PC-3 (cell line): Measurements from ENCODE around the gene SLC38A2. TPM values are rescaled to one million over a fixed set of nuclear protein-coding genes. Genes with fewer than 3 reads are reported as not detected.

Experiments used
- ATAC-seq: fragments of 200-7000 bp; cut with Tn5 transposase; 2 replicates; pipeline ENCODE4 v1.9.1; 2020; ENCODE audit warnings: mild to moderate bottlenecking, moderate library complexity
- BruUV-seq: library from RNA; stranded (reverse); fragments of 400-500 nt; replicated peaks from 2 replicates; lab custom pipeline; 2021; lab: Mats Ljungman, UMichigan
- CTCF ChIA-PET: fragments of 300-600 bp; sonication (Branson Sonifier 250); formaldehyde crosslinking; loops from one replicate; lab custom pipeline; 2022; ENCODE audit warnings: antibody characterized with exemption; lab: Charles Lee
- POLR2A ChIA-PET: fragments of 300-600 bp; sonication (Branson Sonifier 250); formaldehyde crosslinking; loops from one replicate; lab custom pipeline; 2022; ENCODE audit warnings: antibody characterized with exemption; ENCODE audit not compliant: unreplicated experiment; lab: Charles Lee
- DNase-seq: peaks from one replicate; pipeline ENCODE4 v3.0.0-alpha.2; 2015
- H2AFZ ChIP-seq: fragments of 300-600 bp; sonication (generic); 2 replicates; pipeline ENCODE4 v1.6.0; 2016; ENCODE audit warnings: antibody characterized with exemption, low read length
- H3F3A ChIP-seq: fragments of 300-600 bp; sonication (generic); one replicate; pipeline ENCODE4 v1.6.0; 2017; ENCODE audit warnings: antibody characterized with exemption, low read length, control low read depth, mild to moderate bottlenecking; ENCODE audit not compliant: unreplicated experiment
- H3K27ac ChIP-seq: fragments of 300-600 bp; sonication (generic); 2 replicates; pipeline ENCODE4 v1.5.1; 2016; ENCODE audit warnings: mild to moderate bottlenecking, low read length
- H3K27me3 ChIP-seq: fragments of 300-600 bp; sonication (generic); 2 replicates; pipeline ENCODE4 v1.6.1; 2016; ENCODE audit warnings: low read length, mixed read lengths
- H3K36me3 ChIP-seq: fragments of 300-600 bp; sonication (generic); 2 replicates; pipeline ENCODE4 v1.6.1; 2016; ENCODE audit warnings: low read depth, mixed run types, low read length, mixed read lengths
- H3K4me1 ChIP-seq: fragments of 300-600 bp; sonication (generic); 2 replicates; pipeline ENCODE4 v1.5.1; 2016; ENCODE audit warnings: low read length; ENCODE audit not compliant: insufficient read depth
- H3K4me2 ChIP-seq: fragments of 300-600 bp; sonication (generic); 2 replicates; pipeline ENCODE4 v1.6.0; 2016; ENCODE audit warnings: low read length
- H3K4me3 ChIP-seq: fragments of 300-600 bp; sonication (generic); 2 replicates; pipeline ENCODE4 v1.5.1; 2016; ENCODE audit warnings: mild to moderate bottlenecking, low read length, mixed read lengths
- H3K79me2 ChIP-seq: fragments of 300-600 bp; sonication (generic); 2 replicates; pipeline ENCODE4 v1.6.1; 2017; ENCODE audit warnings: low read length, mixed read lengths
- H3K9ac ChIP-seq: fragments of 300-600 bp; sonication (generic); 2 replicates; pipeline ENCODE4 v1.6.0; 2016; ENCODE audit warnings: mild to moderate bottlenecking, low read length
- H3K9me2 ChIP-seq: fragments of 300-600 bp; sonication (generic); replicated peaks from 2 replicates; pipeline ENCODE4 v1.6.1; 2016; ENCODE audit warnings: mixed run types, low read length, mixed read lengths
- H3K9me3 ChIP-seq: fragments of 300-600 bp; sonication (generic); 2 replicates; pipeline ENCODE4 v1.6.1; 2016; ENCODE audit warnings: low read length, mixed read lengths
- H4K20me1 ChIP-seq: fragments of 300-600 bp; sonication (generic); 2 replicates; pipeline ENCODE4 v1.6.1; 2016; ENCODE audit warnings: low read length, mixed read lengths
- CTCF ChIP-seq: fragments of 300-600 bp; sonication (generic); conservative IDR thresholded peaks from 2 replicates; pipeline ENCODE4 v1.5.1; 2017; ENCODE audit warnings: antibody characterized with exemption, low read depth, mild to moderate bottlenecking, low read length
- EZH2 ChIP-seq: fragments of 300-600 bp; sonication (generic); IDR thresholded peaks from one replicate; pipeline ENCODE4 v1.6.1; 2017; ENCODE audit warnings: antibody characterized with exemption, mild to moderate bottlenecking, low read length; ENCODE audit not compliant: unreplicated experiment
- EZH2phosphoT487 ChIP-seq: fragments of 300-600 bp; sonication (generic); IDR thresholded peaks from 2 replicates; pipeline ENCODE4 v1.6.1; 2018; ENCODE audit warnings: mild to moderate bottlenecking, antibody characterized with exemption, low read length, borderline replicate concordance
- intact Hi-C: fragments of 100-400 bp; cut with micrococcal nuclease; formaldehyde crosslinking; loops from 2 replicates; pipeline ENCODE4 v1.9.0; 2023
- total RNA-seq: library from RNA; depleted of rRNA; stranded (reverse); fragments of >200 nt; gene quantifications from 2 replicates; pipeline ENCODE4 v1.2.3, GENCODE V29; 2014

Gene SLC38A2
- total RNA-seq, 1 experiment from 2014 or later: 214 TPM

GRCh38 chr12:46385438-46385837, 12.9 kb upstream of the SLC38A2 start:
- BruUV-seq: no TSS peak
- Histone ChIP-seq H3F3A (peaks cover 21% of the 10 kb centered on the region), H3K4me2 (peak overlapping the region; percentile 89), H3K79me2 (peaks cover 29% of the 10 kb centered on the region), H3K9ac (peak overlapping the region; percentile 96), H3K36me3 (no peaks in the 10 kb centered on the region), H4K20me1 (no peaks in the 10 kb centered on the region), H3K9me2 (no peaks in the 10 kb centered on the region), H2AFZ (no peak overlapping the region), H3K4me3 (peak overlapping the region; percentile 77; the same call in 1 of the 2 replicates), H3K27me3 (no peaks in the 10 kb centered on the region), H3K27ac (peak overlapping the region; percentile 94), H3K9me3 (no peaks in the 10 kb centered on the region), H3K4me1 (peaks cover 67% of the 10 kb centered on the region)
- ATAC-seq (no peak), DNase-seq (peak; percentile 25)
- CTCF ChIA-PET: interaction anchor here (1.9 kb wide), 1 partner anchor 276 kb away, joined by 4 read pairs; no protein-coding TSS in a partner anchor
- POLR2A ChIA-PET: interaction anchor here (0.6 to 1.8 kb wide), 3 partner anchors 57 to 313 kb away, joined by 3 to 12 read pairs (median 4); no protein-coding TSS in a partner anchor
- intact Hi-C loops: loop anchor here (5.0 kb wide), 3 partner anchors 292 to 637 kb away; no protein-coding TSS in a partner anchor
- TF ChIP-seq CTCF (no peak), EZH2phosphoT487 (no peak), EZH2 (no peak)

- H3F3A ChIP-seq: peaks cover 21% of the 10 kb centered on the region
- H3K9me2 ChIP-seq: no peaks in the 10 kb centered on the region
- intact Hi-C loops: loop anchor here (1.0 to 5.0 kb wide), 4 partner anchors 61 to 638 kb away; no protein-coding TSS in a partner anchor
- peak overlapping the region; percentile 89 for H3K4me2 ChIP-seq
- H3K9ac ChIP-seq: peak overlapping the region; percentile 96
- H3K36me3 ChIP-seq: no peaks in the 10 kb centered on the region
- peak overlapping the region; percentile 70; the same call in 1 of the 2 replicates for H2AFZ ChIP-seq
- ATAC-seq: no peak
- TF ChIP-seq CTCF (no peak), EZH2phosphoT487 (no peak), EZH2 (no peak)
- ChIA-PET POLR2A (interaction anchor here (0.6 to 1.0 kb wide), 4 partner anchors 11 to 545 kb away, joined by 3 to 9 read pairs (median 4); no protein-coding TSS in a partner anchor), CTCF (interaction anchor here (1.9 kb wide), 1 partner anchor 277 kb away, joined by 4 read pairs; no protein-coding TSS in a partner anchor)
- H3K9me3 ChIP-seq: no peaks in the 10 kb centered on the region
- H4K20me1 ChIP-seq: no peaks in the 10 kb centered on the region
- peaks cover 29% of the 10 kb centered on the region for H3K79me2 ChIP-seq
- no peaks in the 10 kb centered on the region for H3K27me3 ChIP-seq
- H3K27ac ChIP-seq: peak overlapping the region; percentile 94
- H3K4me3 ChIP-seq: peak overlapping the region; percentile 77
- TSS peak; percentile 7 for BruUV-seq
- H3K4me1 ChIP-seq: peaks cover 60% of the 10 kb centered on the region
- DNase-seq: peak; percentile 70
These were observed 12.1 kb upstream of the SLC38A2 start for GRCh38 chr12:46384451-46385309.
